HFFc6 (cell line): ENCODE data around the gene REEP5. TPM values are rescaled to one million over a fixed set of nuclear protein-coding genes. Genes with fewer than 3 reads are reported as not detected.
A peak's percentile ranks its signal among the peaks of the same experiment; 100 is the strongest.
"Not testable (repeated sequence)": the region's sequence is repeated elsewhere in the genome, so short reads cannot be mapped to it uniquely, and the experiment has no call there.

Experiments
- DNase-seq: peaks from one replicate; pipeline ENCODE4 v3.0.0-alpha.2; 2018
- H3K27ac Mint-ChIP-seq: 2 replicates; pipeline ENCODE4 v1.8.0; 2020; ENCODE audit warnings: mild to moderate bottlenecking, mixed read lengths
- H3K27me3 Mint-ChIP-seq: 2 replicates; pipeline ENCODE4 v1.8.0; 2021; ENCODE audit warnings: mild to moderate bottlenecking, moderate library complexity, mixed read lengths; ENCODE audit not compliant: insufficient read depth
- H3K36me3 Mint-ChIP-seq: 2 replicates; pipeline ENCODE4 v1.8.0; 2021; ENCODE audit warnings: low read depth, mixed read lengths
- H3K4me1 Mint-ChIP-seq: 2 replicates; pipeline ENCODE4 v1.8.0; 2020; ENCODE audit warnings: low read depth, mixed read lengths
- H3K4me3 Mint-ChIP-seq: 2 replicates; pipeline ENCODE4 v1.8.0; 2020; ENCODE audit warnings: mild to moderate bottlenecking, moderate library complexity, mixed read lengths
- H3K9me3 Mint-ChIP-seq: 2 replicates; pipeline ENCODE4 v1.8.0; 2020; ENCODE audit warnings: mild to moderate bottlenecking, mixed read lengths
- CTCF ChIP-seq: fragments of 200-600 bp; sonication (generic); IDR thresholded peaks from 2 replicates; pipeline ENCODE4 v1.5.0; 2021; ENCODE audit warnings: antibody characterized with exemption, mild to moderate bottlenecking
- total RNA-seq, 6 experiments: library from RNA; stranded (reverse); fragmentation: NEBNext Ultra II Directional; extraction: Animal tissue kit (Norgen Biotek cat#: 25700); gene quantifications; 2 replicates in 1 of 6; 3 replicates in 5 of 6; pipeline ENCODE4 v1.2.3, GENCODE V29; 2021

The REEP5 gene
- total RNA-seq, 6 experiments from 2014 or later, result 95.9 to 143 (median 107) TPM

GRCh38 chr5:112960863-112961504 is 39.0 kb upstream of the REEP5 start:
- Mint-ChIP-seq H3K4me1 (peaks cover 51% of the 10 kb centered on the region), H3K27me3 (peaks cover 9% of the 10 kb centered on the region; the same call in 1 of the 2 replicates), H3K9me3 (no peaks in the 10 kb centered on the region), H3K4me3 (no peak overlapping the region), H3K27ac (no peak overlapping the region), H3K36me3 (no peaks in the 10 kb centered on the region)
- no peak for DNase-seq
- no peak for TF ChIP-seq CTCF

GRCh38 chr5:112960315-112960714 is 38.3 kb upstream of the REEP5 start:
- Mint-ChIP-seq H3K9me3 (no peaks in the 10 kb centered on the region), H3K36me3 (no peaks in the 10 kb centered on the region), H3K27ac (no peak overlapping the region), H3K4me1 (peaks cover 51% of the 10 kb centered on the region), H3K4me3 (peak overlapping the region; percentile 27; the same call in 1 of the 2 replicates), H3K27me3 (peaks cover 9% of the 10 kb centered on the region; the same call in 1 of the 2 replicates)
- no peak for DNase-seq
- TF ChIP-seq CTCF, result no peak

GRCh38 chr5:112959872-112960271 is 37.8 kb upstream of the REEP5 start:
- not testable (repeated sequence) for H3K27ac Mint-ChIP-seq, H3K27me3 Mint-ChIP-seq, H3K9me3 Mint-ChIP-seq, H3K36me3 Mint-ChIP-seq
- peaks cover 51% of the 10 kb centered on the region for H3K4me1 Mint-ChIP-seq
- H3K4me3 Mint-ChIP-seq, result peak overlapping the region; percentile 27; the same call in 1 of the 2 replicates
- peak; percentile 81 for DNase-seq

- Mint-ChIP-seq H3K27ac (no peak overlapping the region), H3K27me3 (peaks cover 9% of the 10 kb centered on the region; the same call in 1 of the 2 replicates), H3K9me3 (no peaks in the 10 kb centered on the region; the same call in 1 of the 2 replicates), H3K4me1 (peaks cover 41% of the 10 kb centered on the region), H3K4me3 (peak overlapping the region; percentile 13; the same call in 1 of the 2 replicates), H3K36me3 (no peaks in the 10 kb centered on the region)
- peak; percentile 94 for DNase-seq
- TF ChIP-seq CTCF, result no peak
Measured at GRCh38 chr5:112958093-112959088, 36.4 kb upstream of the REEP5 start.

- no peak for DNase-seq
- Mint-ChIP-seq H3K4me3 (no peak overlapping the region), H3K9me3 (no peaks in the 10 kb centered on the region; the same call in 1 of the 2 replicates), H3K27ac (no peak overlapping the region), H3K4me1 (peaks cover 34% of the 10 kb centered on the region), H3K36me3 (no peaks in the 10 kb centered on the region), H3K27me3 (peaks cover 5% of the 10 kb centered on the region)
- TF ChIP-seq CTCF, result no peak
Measured at GRCh38 chr5:112957036-112957808, 35.2 kb upstream of the REEP5 start.
